ENCODE measurements around the gene UNC13B.

DNA sequence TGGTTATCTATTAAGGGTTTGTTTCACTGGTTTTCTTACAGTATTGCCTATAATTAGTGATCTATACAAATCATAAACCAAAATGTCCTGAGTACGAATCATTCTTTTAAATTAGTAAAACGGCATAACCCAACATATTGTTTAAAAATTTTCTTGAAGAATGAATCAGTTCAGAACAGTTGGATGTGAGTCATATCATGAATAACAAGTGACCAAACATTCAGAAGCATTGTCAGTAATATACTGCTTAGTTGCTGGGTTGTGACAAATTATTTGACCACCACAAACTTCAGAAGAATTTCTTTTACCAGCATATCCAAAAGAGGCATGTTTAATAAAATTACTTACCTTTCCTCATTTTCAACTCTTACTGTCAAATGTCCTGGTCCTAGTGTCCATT is 111.2 kb downstream of the UNC13B start:
- TF ChIP-seq, protein P1, sequence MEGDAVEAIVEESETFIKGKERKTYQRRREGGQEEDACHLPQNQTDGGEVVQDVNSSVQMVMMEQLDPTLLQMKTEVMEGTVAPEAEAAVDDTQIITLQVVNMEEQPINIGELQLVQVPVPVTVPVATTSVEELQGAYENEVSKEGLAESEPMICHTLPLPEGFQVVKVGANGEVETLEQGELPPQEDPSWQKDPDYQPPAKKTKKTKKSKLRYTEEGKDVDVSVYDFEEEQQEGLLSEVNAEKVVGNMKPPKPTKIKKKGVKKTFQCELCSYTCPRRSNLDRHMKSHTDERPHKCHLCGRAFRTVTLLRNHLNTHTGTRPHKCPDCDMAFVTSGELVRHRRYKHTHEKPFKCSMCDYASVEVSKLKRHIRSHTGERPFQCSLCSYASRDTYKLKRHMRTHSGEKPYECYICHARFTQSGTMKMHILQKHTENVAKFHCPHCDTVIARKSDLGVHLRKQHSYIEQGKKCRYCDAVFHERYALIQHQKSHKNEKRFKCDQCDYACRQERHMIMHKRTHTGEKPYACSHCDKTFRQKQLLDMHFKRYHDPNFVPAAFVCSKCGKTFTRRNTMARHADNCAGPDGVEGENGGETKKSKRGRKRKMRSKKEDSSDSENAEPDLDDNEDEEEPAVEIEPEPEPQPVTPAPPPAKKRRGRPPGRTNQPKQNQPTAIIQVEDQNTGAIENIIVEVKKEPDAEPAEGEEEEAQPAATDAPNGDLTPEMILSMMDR (IDR thresholded peaks at IDR 0.05; ENCODE audit: poor library complexity) = no peak
- TF ChIP-seq EZH2phosphoT487 (IDR thresholded peaks at IDR 0.05; ENCODE audit: low read depth, severe bottlenecking, unreplicated experiment) = no peak
